Smooth muscle cell (in vitro differentiated cells): ENCODE results near the gene AFF3. TPM values are rescaled to one million over a fixed set of nuclear protein-coding genes. Genes with fewer than 3 reads are reported as not detected.

Experiments
- DNase-seq: peaks from one replicate; lab custom pipeline; 2025; ENCODE audit not compliant: unreplicated experiment; lab: John Stamatoyannopoulos, UW
- H2AFZ ChIP-seq: fragments of 200-600 bp; sonication (generic); 2 replicates; pipeline ENCODE4 v1.6.0; 2016; ENCODE audit warnings: antibody characterized with exemption, low read depth, mild to moderate bottlenecking
- H3F3A ChIP-seq: fragments of 200-600 bp; sonication (generic); 2 replicates; pipeline ENCODE4 v1.6.0; 2017; ENCODE audit warnings: antibody characterized with exemption, low read depth
- H3K27ac ChIP-seq: fragments of 200-600 bp; sonication (generic); 2 replicates; pipeline ENCODE4 v1.5.1; 2016; ENCODE audit warnings: low read depth, mild to moderate bottlenecking
- H3K27me3 ChIP-seq: fragments of 200-600 bp; sonication (generic); 2 replicates; pipeline ENCODE4 v1.6.1; 2016; ENCODE audit warnings: low read depth, mild to moderate bottlenecking
- H3K36me3 ChIP-seq: fragments of 200-600 bp; sonication (generic); 2 replicates; pipeline ENCODE4 v1.5.1; 2016; ENCODE audit warnings: low read depth
- H3K4me1 ChIP-seq: fragments of 200-600 bp; sonication (generic); 2 replicates; pipeline ENCODE4 v1.5.1; 2016; ENCODE audit warnings: low read depth
- H3K4me2 ChIP-seq: fragments of 200-600 bp; sonication (generic); 2 replicates; pipeline ENCODE4 v1.6.0; 2016; ENCODE audit warnings: mild to moderate bottlenecking
- H3K4me3 ChIP-seq: fragments of 200-600 bp; sonication (generic); 2 replicates; pipeline ENCODE4 v1.5.1; 2016; ENCODE audit warnings: mild to moderate bottlenecking
- H3K79me2 ChIP-seq: fragments of 200-600 bp; sonication (generic); 2 replicates; pipeline ENCODE4 v1.6.0; 2016; ENCODE audit warnings: low read depth, mild to moderate bottlenecking
- H3K9ac ChIP-seq: fragments of 200-600 bp; sonication (generic); 2 replicates; pipeline ENCODE4 v1.6.0; 2016; ENCODE audit warnings: low read depth
- H3K9me3 ChIP-seq: fragments of 200-600 bp; sonication (generic); replicated peaks from 2 replicates; pipeline ENCODE4 v1.5.1; 2016; ENCODE audit warnings: low read depth
- H4K20me1 ChIP-seq: fragments of 200-600 bp; sonication (generic); 2 replicates; pipeline ENCODE4 v1.6.0; 2016; ENCODE audit warnings: low read depth
- CTCF ChIP-seq: fragments of 200-600 bp; sonication (generic); IDR thresholded peaks from 2 replicates; pipeline ENCODE4 v1.5.1; 2017; ENCODE audit warnings: borderline replicate concordance, mild to moderate bottlenecking, antibody characterized with exemption; ENCODE audit not compliant: insufficient read depth, poor library complexity, severe bottlenecking
- WGBS: methylation state at CpG from one replicate; pipeline ENCODE4 v1.1.7; 2016; ENCODE audit warnings: low lambda C conversion rate; 5-methylcytosine and 5-hydroxymethylcytosine counted together
- polyA plus RNA-seq: library from polyadenylated mRNA; unstranded; fragments of >200 nt; fragmentation: Nextera tagmentation; extraction: Ambion mirVana; gene quantifications from 2 replicates; pipeline ENCODE4 v1.2.1, GENCODE V29; 2016
- total RNA-seq: library from RNA; depleted of rRNA; stranded (reverse); fragments of >200 nt; gene quantifications from 2 replicates; pipeline ENCODE4 v1.2.3, GENCODE V29; 2014

AFF3 gene
- total and polyA plus RNA-seq, 2 experiments from 2014 or later: 0.27 to 0.39 TPM

- 67% methylated on average over 8 of the region's 8 CpGs for WGBS
- Histone ChIP-seq H3K9me3 (no peaks in the 10 kb centered on the region), H2AFZ (no peak overlapping the region), H3K79me2 (no peaks in the 10 kb centered on the region), H3K9ac (no peak overlapping the region), H3K36me3 (no peaks in the 10 kb centered on the region), H3K4me3 (no peak overlapping the region), H3K4me1 (no peaks in the 10 kb centered on the region), H3K4me2 (no peak overlapping the region), H3F3A (no peaks in the 10 kb centered on the region), H3K27ac (no peak overlapping the region), H4K20me1 (no peaks in the 10 kb centered on the region), H3K27me3 (no peaks in the 10 kb centered on the region)
- no peak for TF ChIP-seq CTCF
- DNase-seq: no peak
These were observed 469.5 kb downstream of the AFF3 start for GRCh38 chr2:99672766-99673350.

GRCh38 chr2:99670768-99671734, 471.3 kb downstream of the AFF3 start:
- DNase-seq: no peak
- Histone ChIP-seq H2AFZ (no peak overlapping the region), H3K9ac (no peak overlapping the region), H4K20me1 (no peaks in the 10 kb centered on the region), H3K4me2 (no peak overlapping the region), H3K4me3 (no peak overlapping the region), H3K9me3 (no peaks in the 10 kb centered on the region), H3K27me3 (no peaks in the 10 kb centered on the region), H3K79me2 (no peaks in the 10 kb centered on the region), H3F3A (no peaks in the 10 kb centered on the region), H3K36me3 (no peaks in the 10 kb centered on the region), H3K4me1 (no peaks in the 10 kb centered on the region), H3K27ac (no peak overlapping the region)
- 63% methylated on average over 4 of the region's 4 CpGs for WGBS
- no peak for TF ChIP-seq CTCF

- Histone ChIP-seq H3K79me2 (no peaks in the 10 kb centered on the region), H3K9ac (no peak overlapping the region), H3K4me2 (no peak overlapping the region), H3K4me1 (no peaks in the 10 kb centered on the region), H2AFZ (no peak overlapping the region), H3K27me3 (no peaks in the 10 kb centered on the region), H3K4me3 (no peak overlapping the region), H3K36me3 (no peaks in the 10 kb centered on the region), H3K9me3 (no peaks in the 10 kb centered on the region), H3K27ac (no peak overlapping the region), H4K20me1 (no peaks in the 10 kb centered on the region), H3F3A (no peaks in the 10 kb centered on the region)
- WGBS: 92% methylated on average over 1 of the region's 1 CpG
- no peak for DNase-seq
- TF ChIP-seq CTCF: no peak
These were observed 476.1 kb downstream of the AFF3 start for GRCh38 chr2:99666256-99666655.
